Measurements from ENCODE around the gene TMEM37.

The TMEM37 gene

GRCh38 chr2:119422360-119423107 is 9.1 kb upstream of the TMEM37 start:
- no peak overlapping the region for H3K27ac ChIP-seq (ENCODE audit: poor library complexity, severe bottlenecking)
- H3K9me3 ChIP-seq (ENCODE audit: severe bottlenecking): no peaks in the 10 kb centered on the region
- TF ChIP-seq CTCF (IDR thresholded peaks at IDR 0.05; ENCODE audit: poor library complexity, severe bottlenecking): no peak
- no peaks in the 10 kb centered on the region for H3K27me3 ChIP-seq (ENCODE audit: insufficient read depth, poor library complexity, severe bottlenecking)
- H3K36me3 ChIP-seq (ENCODE audit: low read depth): no peaks in the 10 kb centered on the region
- no peak for ATAC-seq (ENCODE audit: low read depth)
- H3K4me3 ChIP-seq (ENCODE audit: severe bottlenecking): no peak overlapping the region
- no peak for DNase-seq (ENCODE audit: low spot score)
- H3K4me1 ChIP-seq (ENCODE audit: insufficient read depth, poor library complexity, severe bottlenecking): no peaks in the 10 kb centered on the region

DNA sequence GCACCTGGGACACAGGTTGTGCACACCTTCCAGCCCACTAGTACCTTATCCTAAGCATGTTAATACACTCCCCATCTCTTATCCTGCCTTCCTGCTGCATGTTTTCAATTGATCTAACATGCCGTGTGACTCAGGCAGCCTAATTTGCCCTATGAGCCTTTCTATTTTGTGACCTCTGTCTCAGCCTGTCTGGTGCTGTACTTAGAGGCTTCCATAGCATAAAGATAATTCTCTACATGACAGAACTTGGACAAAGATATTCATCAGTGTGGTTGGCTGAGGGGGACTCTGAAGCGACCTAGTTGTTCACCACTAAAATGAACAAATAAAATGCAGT is 8.6 kb upstream of the TMEM37 start:
- no peak for TF ChIP-seq CTCF (IDR thresholded peaks at IDR 0.05; ENCODE audit: poor library complexity, severe bottlenecking)
- H3K27me3 ChIP-seq (ENCODE audit: insufficient read depth, poor library complexity, severe bottlenecking): no peaks in the 10 kb centered on the region
- no peak for ATAC-seq (ENCODE audit: low read depth)
- no peaks in the 10 kb centered on the region for H3K4me1 ChIP-seq (ENCODE audit: insufficient read depth, poor library complexity, severe bottlenecking)
- H3K4me3 ChIP-seq (ENCODE audit: severe bottlenecking): no peak overlapping the region
- no peaks in the 10 kb centered on the region for H3K9me3 ChIP-seq (ENCODE audit: severe bottlenecking)
- no peaks in the 10 kb centered on the region for H3K36me3 ChIP-seq (ENCODE audit: low read depth)
- H3K27ac ChIP-seq (ENCODE audit: poor library complexity, severe bottlenecking): no peak overlapping the region
- DNase-seq (ENCODE audit: low spot score): no peak

- no peak overlapping the region for H3K4me3 ChIP-seq (ENCODE audit: severe bottlenecking)
- no peak for DNase-seq (ENCODE audit: low spot score)
- no peaks in the 10 kb centered on the region for H3K9me3 ChIP-seq (ENCODE audit: severe bottlenecking)
- no peak overlapping the region for H3K27ac ChIP-seq (ENCODE audit: poor library complexity, severe bottlenecking)
- no peaks in the 10 kb centered on the region for H3K27me3 ChIP-seq (ENCODE audit: insufficient read depth, poor library complexity, severe bottlenecking)
- no peak for ATAC-seq (ENCODE audit: low read depth)
- TF ChIP-seq CTCF (IDR thresholded peaks at IDR 0.05; ENCODE audit: poor library complexity, severe bottlenecking): no peak
- H3K36me3 ChIP-seq (ENCODE audit: low read depth): no peaks in the 10 kb centered on the region
- H3K4me1 ChIP-seq (ENCODE audit: insufficient read depth, poor library complexity, severe bottlenecking): no peaks in the 10 kb centered on the region
Observed at GRCh38 chr2:119423811-119424210, 7.8 kb upstream of the TMEM37 start.

DNA sequence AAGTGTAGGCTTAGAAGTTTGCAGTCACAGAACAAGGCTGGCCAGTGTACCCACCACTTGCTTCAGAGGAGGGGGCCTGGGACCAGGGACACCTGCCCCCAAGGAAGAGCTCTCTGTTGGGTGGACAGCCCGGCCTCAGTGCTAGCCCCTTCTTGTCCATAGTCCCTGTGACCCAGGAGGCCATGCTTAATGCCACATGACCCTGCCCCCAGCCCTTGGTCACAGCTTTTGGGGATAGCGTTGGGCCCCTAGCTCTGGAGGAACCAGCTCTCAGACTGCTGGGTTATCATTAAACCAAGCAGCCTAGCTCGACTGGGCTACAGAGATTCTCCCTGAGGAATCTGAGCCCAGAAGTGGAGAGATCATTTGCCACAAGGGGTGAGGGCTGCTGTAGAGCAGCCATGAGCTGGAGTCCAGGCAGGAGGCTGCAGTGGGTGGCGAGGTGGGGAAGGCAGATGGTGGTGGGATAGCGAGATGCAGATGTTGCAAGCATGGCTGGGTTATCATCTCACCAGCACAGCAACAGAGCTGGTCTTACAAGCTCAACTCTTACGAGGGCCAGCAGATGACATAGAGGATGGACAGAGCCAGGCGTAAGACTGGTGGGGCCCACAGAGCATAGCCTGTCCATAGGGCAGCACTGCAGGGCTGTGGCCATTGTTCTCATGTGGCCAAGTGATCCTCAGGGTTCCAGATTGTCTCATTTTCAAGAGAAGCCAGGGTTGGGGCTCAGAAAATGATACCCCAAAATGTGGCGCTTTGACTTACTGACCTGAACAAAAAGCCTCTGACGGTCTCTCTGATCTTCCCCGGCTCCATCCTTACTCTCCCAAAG is 7.2 kb upstream of the TMEM37 start:
- DNase-seq (ENCODE audit: low spot score) (no peak), ATAC-seq (ENCODE audit: low read depth) (no peak)
- Histone ChIP-seq H3K36me3 (ENCODE audit: low read depth) (no peaks in the 10 kb centered on the region), H3K4me1 (ENCODE audit: insufficient read depth, poor library complexity, severe bottlenecking) (no peaks in the 10 kb centered on the region), H3K9me3 (ENCODE audit: severe bottlenecking) (no peaks in the 10 kb centered on the region), H3K27ac (ENCODE audit: poor library complexity, severe bottlenecking) (no peak overlapping the region), H3K4me3 (ENCODE audit: severe bottlenecking) (no peak overlapping the region), H3K27me3 (ENCODE audit: insufficient read depth, poor library complexity, severe bottlenecking) (no peaks in the 10 kb centered on the region)
- TF ChIP-seq CTCF (IDR thresholded peaks at IDR 0.05; ENCODE audit: poor library complexity, severe bottlenecking): no peak

DNA sequence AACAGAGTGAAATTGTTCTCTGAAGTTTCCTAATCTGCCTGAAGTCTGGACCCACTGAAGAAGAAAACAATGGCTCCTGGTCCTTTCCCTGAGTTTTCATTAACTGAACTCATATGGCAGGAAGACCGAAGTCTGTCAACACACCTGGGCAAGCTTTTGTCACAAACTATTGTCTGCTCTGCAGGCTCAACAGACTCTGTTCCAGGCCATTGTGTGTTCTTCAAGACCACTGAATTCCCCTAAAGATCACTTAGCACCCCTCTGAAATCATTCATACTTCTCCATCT is 6.6 kb upstream of the TMEM37 start:
- Histone ChIP-seq H3K9me3 (ENCODE audit: severe bottlenecking) (no peaks in the 10 kb centered on the region), H3K36me3 (ENCODE audit: low read depth) (no peaks in the 10 kb centered on the region), H3K4me1 (ENCODE audit: insufficient read depth, poor library complexity, severe bottlenecking) (no peaks in the 10 kb centered on the region), H3K27me3 (ENCODE audit: insufficient read depth, poor library complexity, severe bottlenecking) (no peaks in the 10 kb centered on the region), H3K4me3 (ENCODE audit: severe bottlenecking) (no peak overlapping the region), H3K27ac (ENCODE audit: poor library complexity, severe bottlenecking) (no peak overlapping the region)
- ATAC-seq (ENCODE audit: low read depth): no peak
- TF ChIP-seq CTCF (IDR thresholded peaks at IDR 0.05; ENCODE audit: poor library complexity, severe bottlenecking): no peak
- DNase-seq (ENCODE audit: low spot score): no peak

Measured in RWPE2 (cell line).